PC-9 (cell line): ENCODE data around the gene KRTAP20-3.

Source experiments
- CTCF ChIP-seq: fragments of 200-600 bp; sonication (generic); conservative IDR thresholded peaks from 2 replicates; pipeline ENCODE4 v1.6.1; 2017; ENCODE audit warnings: mixed run types, antibody characterized with exemption, mild to moderate bottlenecking, moderate library complexity
- EZH2 ChIP-seq: fragments of 200-600 bp; sonication (generic); IDR thresholded peaks from 2 replicates; pipeline ENCODE4 v1.8.0; 2017; ENCODE audit warnings: antibody characterized with exemption, low read depth

DNA sequence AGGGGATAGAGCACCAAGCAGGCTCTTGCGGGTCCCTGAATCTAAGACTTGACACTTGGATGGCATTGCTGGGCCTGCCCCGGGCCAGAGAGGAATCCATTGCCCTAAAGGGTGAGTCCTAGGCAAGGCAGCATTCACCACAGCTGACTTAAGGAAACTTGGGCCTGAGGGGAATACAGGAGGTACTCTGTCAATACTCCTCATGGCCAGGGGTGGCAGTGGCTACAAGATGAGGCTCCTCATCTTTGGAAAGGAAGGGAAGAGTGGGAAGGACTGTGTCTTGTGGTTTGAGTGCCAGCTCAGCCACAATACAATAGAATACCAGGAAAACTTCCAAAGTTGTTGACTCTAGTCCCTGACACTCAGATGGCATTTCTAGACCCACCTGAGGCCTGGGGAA is 36.7 kb upstream of the KRTAP20-3 start:
- TF ChIP-seq CTCF (no peak), EZH2 (no peak)
